NCI-H510A treated with DMSO at 0.1 percent for 48 hours (cell line): ENCODE results near the gene PIP5KL1.

Experiments
- DNase-seq: peaks from one replicate; lab custom pipeline; 2025; lab: John Stamatoyannopoulos, UW

PIP5KL1 gene

GRCh38 chr9:127928676-127929624 is 1.6 kb downstream of the PIP5KL1 start:
- DNase-seq: no peak

GRCh38 chr9:127927988-127928675 is 2.4 kb downstream of the PIP5KL1 start:
- peak; percentile 67 for DNase-seq

GRCh38 chr9:127927201-127927987 is 3.2 kb downstream of the PIP5KL1 start:
- DNase-seq: peak; percentile 71

GRCh38 chr9:127926906-127927200 is 3.7 kb downstream of the PIP5KL1 start:
- no peak for DNase-seq

GRCh38 chr9:127925959-127926905 is 4.3 kb downstream of the PIP5KL1 start:
- DNase-seq: no peak

GRCh38 chr9:127924736-127925444 is 5.7 kb downstream of the PIP5KL1 start:
- no peak for DNase-seq

GRCh38 chr9:127923771-127924170 is 6.8 kb downstream of the PIP5KL1 start:
- no peak for DNase-seq

GRCh38 chr9:127923046-127923445 is 7.5 kb downstream of the PIP5KL1 start:
- no peak for DNase-seq

- peak; percentile 43 for DNase-seq
These were observed 8.9 kb downstream of the PIP5KL1 start for GRCh38 chr9:127921557-127922120.

GRCh38 chr9:127920794-127921193 is 9.8 kb downstream of the PIP5KL1 start:
- no peak for DNase-seq

GRCh38 chr9:127919253-127919815 is 11.2 kb downstream of the PIP5KL1 start:
- DNase-seq: no peak

- no peak for DNase-seq
These were observed 12.1 kb downstream of the PIP5KL1 start for GRCh38 chr9:127918183-127919107.

- no peak for DNase-seq
These were observed 13.0 kb downstream of the PIP5KL1 start for GRCh38 chr9:127917603-127918002.

- DNase-seq: peak; percentile 79
These were observed 13.6 kb downstream of the PIP5KL1 start, which contains the start of gene ST6GALNAC4 for GRCh38 chr9:127916720-127917581. Gene ST6GALNAC4 (minus strand): TSS chr9:127917041. CDS start chr9:127916419, 622 bp downstream.

- peak; percentile 49 for DNase-seq
These were observed 14.5 kb downstream of the PIP5KL1 start for GRCh38 chr9:127915801-127916719.

GRCh38 chr9:127915325-127915752 is 15.2 kb downstream of the PIP5KL1 start:
- no peak for DNase-seq

- DNase-seq: peak; percentile 39
These were observed 16.9 kb downstream of the PIP5KL1 start for GRCh38 chr9:127913682-127914081.
